DMS 273 (cell line): ENCODE data around the gene GSG1.
"Not testable (repeated sequence)": the region's sequence is repeated elsewhere in the genome, so short reads cannot be mapped to it uniquely, and the experiment has no call there.

Experiments used
- DNase-seq: peaks from one replicate; lab custom pipeline; 2025; ENCODE audit not compliant: unreplicated experiment; lab: John Stamatoyannopoulos, UW

The GSG1 gene

GRCh38 chr12:13066014-13066413, 37.5 kb downstream of the GSG1 start:
- no peak for DNase-seq

DNA sequence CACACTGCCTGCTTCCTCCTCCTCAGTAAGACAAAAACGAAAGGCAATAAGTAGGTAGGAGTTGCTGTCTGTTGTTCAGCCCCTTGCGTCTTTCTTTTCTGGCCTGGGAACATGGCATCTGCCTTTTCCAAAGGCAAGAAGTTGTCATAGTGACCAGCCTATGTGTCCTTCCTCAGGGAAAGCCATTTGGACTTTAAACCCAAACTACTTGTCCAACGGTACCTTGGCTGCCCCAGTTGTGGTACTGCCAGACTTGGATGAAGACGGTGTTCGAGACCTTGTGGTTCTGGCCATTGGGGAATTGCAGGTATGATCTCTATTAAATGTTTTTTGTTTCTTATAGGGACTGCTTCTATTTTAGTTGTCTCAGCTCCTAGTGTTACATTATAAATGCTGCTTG, 40.8 kb downstream of the GSG1 start:
- DNase-seq = no peak

DNA sequence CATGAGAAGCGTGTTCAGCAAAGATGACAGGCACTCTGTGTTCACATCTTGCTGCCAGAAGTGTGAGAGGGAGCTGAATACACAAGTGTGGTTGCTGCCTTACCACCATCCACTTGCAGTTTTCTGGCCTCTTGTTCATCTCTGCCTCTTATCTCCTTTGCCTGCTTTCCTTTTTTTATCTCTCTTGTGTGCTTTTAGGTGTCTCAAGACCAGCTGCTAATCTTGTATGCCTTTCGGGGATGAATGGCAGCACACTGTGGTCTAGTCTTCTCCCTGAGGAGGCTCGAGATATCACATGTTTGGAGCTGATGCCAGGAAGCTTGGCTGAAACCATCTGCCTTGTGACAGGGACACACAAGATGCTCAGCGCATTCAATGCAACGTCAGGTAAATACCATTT, 42.1 kb downstream of the GSG1 start:
- DNase-seq = no peak

GRCh38 chr12:13060581-13060980, 42.9 kb downstream of the GSG1 start:
- no peak for DNase-seq

DNA sequence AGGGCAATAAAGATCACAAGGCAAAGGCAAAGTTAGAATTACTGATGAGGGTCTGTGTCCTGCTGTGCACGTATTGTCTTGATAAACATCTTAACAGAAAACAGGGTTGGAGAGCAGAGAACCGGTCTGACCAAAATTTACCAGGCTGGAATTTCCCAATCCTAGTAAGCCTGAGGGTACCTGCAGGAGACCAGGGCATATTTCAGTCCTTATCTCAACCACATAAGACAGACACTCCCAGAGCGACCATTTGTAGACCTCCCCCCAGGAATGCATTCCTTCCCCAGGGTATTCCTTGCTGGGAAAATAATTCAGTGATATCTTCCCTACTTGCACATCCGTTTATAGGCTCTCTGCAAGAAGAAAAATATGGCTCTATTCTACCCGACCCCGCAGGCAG, 49.9 kb downstream of the GSG1 start:
- DNase-seq = not testable (repeated sequence)

DNA sequence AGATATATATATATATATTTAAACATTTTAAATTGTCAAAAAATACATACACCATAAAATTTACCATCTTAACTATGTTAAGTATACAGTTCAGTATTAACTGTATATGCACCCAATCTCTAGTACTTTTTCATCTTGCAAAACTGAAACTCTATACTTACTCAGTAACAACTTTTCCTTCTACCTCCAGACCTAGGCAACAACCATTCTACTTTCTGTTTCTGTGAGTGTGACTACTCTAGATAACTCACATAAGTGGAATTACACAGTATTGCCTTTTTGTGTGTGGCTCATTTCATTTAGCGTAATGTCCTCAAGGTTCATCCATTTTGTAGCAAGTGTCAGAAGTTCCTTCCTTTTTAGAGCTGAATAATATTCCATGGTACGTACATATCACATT, 51.0 kb downstream of the GSG1 start:
- DNase-seq = no peak

- no peak for DNase-seq
Measured at GRCh38 chr12:13049816-13050215, 53.7 kb downstream of the GSG1 start.

DNA sequence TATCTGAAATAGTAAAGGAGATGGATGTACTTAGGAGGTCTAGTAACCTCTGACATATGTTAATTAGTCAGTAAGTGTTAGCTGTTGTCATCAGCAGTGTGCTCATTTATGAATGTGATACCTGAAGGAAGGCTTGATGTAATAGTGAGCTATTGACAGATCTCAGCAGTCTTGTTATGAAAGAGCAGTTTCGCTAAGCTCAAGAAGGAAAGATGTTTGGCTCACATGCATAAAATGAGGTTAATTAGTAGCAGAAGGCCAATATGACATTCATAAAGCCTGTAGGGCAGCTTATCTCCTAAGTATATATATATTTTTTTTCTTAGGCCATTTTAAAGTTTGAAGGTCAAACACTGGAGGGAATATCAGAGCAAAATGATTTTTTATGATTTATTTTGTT, 56.5 kb downstream of the GSG1 start:
- DNase-seq = no peak

DNA sequence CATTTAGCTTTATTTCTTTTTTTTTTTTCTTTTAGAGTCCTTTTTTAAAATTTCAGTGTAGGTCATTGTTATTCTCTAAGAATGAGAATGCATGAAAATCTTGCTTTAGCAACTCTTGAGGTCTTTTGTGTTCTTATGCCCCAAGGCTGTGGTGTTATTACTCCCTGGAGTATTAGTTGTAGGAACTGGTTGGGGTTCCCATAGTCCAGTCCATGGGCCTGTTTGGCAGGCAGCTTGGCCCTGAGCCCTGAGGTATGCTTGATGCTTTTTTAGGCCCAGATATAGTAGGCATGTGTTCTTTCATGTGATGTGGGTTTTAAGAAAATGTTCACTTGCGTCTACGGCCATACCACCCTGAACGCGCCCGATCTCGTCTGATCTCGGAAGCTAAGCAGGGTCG, 57.7 kb downstream of the GSG1 start:
- peak; percentile 2 for DNase-seq

DNA sequence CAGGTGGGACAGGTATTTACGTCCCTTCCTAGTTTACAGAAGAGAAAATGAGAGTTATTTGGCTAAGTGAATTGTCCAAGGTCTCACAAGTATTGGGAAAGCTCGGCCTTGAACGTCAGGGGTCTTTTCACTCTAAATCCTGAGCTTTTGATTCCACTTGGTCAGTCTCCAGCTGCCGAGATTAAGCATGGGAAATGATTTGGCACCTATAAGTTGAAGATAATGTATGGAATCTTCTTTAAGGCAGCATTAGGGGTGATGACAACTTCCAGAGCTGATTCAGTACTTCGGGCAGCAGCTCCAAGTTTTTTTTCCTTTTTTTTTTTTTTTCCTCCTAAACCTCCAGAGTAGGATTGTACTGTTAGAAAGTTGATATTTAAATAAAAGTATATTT, 58.6 kb downstream of the GSG1 start:
- peak; percentile 13 for DNase-seq

- peak; percentile 80 for DNase-seq
Measured at GRCh38 chr12:13044002-13044905, 59.2 kb downstream of the GSG1 start, which contains the start of gene FAM234B. Gene FAM234B, plus strand, starts transcription at chr12:13044381. Its CDS starts 23 bp downstream, at chr12:13044404.

DNA sequence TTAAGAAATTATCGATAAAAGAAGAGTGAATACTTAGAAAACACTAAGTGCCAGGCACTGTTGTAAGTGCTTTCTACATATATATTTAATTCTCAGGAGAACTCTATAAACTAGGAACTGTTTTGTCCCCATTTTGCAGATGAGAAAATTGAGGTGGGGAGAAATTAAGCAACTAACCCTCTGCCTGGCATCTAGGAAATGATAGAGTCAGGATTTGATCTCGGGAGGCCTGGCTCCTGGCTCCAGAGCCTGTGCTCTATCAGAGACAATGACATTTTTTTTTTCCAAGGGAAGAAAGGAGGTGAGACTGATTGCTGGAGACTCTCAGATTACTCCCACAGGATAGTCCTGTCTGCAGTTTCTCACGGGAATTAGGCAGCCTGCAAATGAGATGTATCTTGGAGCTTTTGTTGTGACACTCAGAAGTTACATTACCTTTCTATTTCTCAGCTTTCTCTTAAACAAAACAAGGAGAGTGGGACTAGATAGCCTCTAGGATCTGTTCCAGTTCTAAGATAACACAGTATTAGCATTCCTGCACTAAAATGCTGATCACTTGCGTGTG, 60.7 kb downstream of the GSG1 start:
- DNase-seq = no peak

DNA sequence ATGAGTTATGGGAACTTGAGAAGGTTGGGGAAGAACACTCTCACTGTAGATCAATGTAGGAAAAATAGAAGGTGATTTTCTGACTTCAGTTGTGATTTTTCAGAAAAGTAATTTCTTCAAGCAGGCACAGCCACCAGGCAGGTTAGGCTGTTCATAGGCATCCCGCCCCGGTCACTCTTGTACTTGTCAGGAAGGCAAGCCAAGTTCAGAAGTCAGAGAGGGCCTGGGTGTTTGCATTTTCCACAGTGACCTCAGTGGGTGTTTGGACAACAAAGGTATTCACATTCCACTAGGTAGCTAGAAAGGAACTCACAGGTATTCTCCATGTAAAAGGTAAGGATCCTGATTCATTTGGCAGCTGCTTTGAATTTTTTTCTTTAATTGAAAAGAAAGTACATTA, 62.2 kb downstream of the GSG1 start:
- DNase-seq = no peak

- peak; percentile 11 for DNase-seq
Measured at GRCh38 chr12:13039328-13039956, 64.0 kb downstream of the GSG1 start.

GRCh38 chr12:13038491-13039161, 64.8 kb downstream of the GSG1 start:
- no peak for DNase-seq

DNA sequence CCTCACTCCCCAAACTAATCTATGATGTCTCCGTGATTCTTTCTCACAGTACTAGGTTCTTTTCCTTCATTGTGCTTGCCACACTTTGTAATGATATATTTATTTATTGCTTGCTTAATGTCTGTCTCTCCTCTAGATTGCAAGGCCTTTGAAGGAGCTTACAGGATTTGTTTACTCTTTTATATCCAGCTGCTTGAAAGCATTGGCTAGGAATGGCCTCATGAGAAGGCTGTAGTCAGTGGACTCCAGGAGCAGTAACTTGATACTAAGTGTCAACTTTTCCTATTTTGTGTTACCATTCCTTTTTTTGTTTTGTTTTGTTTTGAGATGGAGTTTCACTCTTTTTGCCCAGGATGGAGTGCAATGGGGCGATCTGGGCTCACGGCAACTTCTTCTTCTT, 66.6 kb downstream of the GSG1 start:
- DNase-seq = no peak

DNA sequence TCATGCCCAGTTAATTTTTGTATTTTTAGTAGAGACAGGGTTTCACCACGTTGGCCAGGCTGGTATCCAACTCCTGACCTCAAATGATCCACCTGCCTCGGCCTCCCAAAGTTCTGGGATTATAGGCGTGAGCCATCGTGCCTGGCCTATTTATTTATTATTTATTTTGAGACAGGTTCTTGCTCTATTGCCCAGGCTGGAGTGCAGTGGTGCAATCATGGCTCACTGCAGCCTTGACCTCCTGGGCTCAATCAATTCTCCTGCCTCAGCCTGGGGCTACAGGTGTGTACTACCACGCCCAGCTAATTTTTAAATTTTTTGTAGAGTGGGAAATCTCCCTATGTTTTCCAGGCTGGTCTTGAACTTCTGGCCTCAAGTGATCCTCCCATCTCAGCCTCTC, 68.1 kb downstream of the GSG1 start:
- DNase-seq = not testable (repeated sequence)
